Activated B cell treated with CpG ODN at 0.5 μM for 24 hours (primary cell): ENCODE measurements around the gene MED1. TPM values are rescaled to one million over a fixed set of nuclear protein-coding genes. Genes with fewer than 3 reads are reported as not detected.
A peak's percentile ranks its signal among the peaks of the same experiment; 100 is the strongest.
"Not testable (repeated sequence)": the region's sequence is repeated elsewhere in the genome, so short reads cannot be mapped to it uniquely, and the experiment has no call there.

Source experiments
- ATAC-seq: fragments of 200-7000 bp; cut with Tn5 transposase; one replicate; pipeline ENCODE4 v1.10.0; 2021; ENCODE audit warnings: low read depth, mild to moderate bottlenecking, moderate library complexity
- CTCF ChIA-PET: fragments of 350-600 bp; sonication (Branson Sonifier 250); formaldehyde crosslinking; loops from one replicate; lab custom pipeline; 2021; ENCODE audit warnings: antibody characterized with exemption; lab: Charles Lee
- POLR2A ChIA-PET: fragments of 350-600 bp; sonication (Branson Sonifier 250); formaldehyde crosslinking; loops from one replicate; lab custom pipeline; 2021; ENCODE audit warnings: antibody characterized with exemption; lab: Charles Lee
- DNase-seq: peaks from one replicate; pipeline ENCODE4 v3.0.0; 2022
- H3K27ac Mint-ChIP-seq: one replicate; pipeline ENCODE4 v1.8.0; 2020; ENCODE audit warnings: mixed read lengths
- H3K27me3 Mint-ChIP-seq: one replicate; pipeline ENCODE4 v1.8.0; 2021; ENCODE audit warnings: mixed read lengths
- H3K36me3 Mint-ChIP-seq: one replicate; pipeline ENCODE4 v1.8.0; 2021; ENCODE audit warnings: low read depth, mixed read lengths
- H3K4me1 Mint-ChIP-seq: one replicate; pipeline ENCODE4 v1.8.0; 2021; ENCODE audit warnings: mixed read lengths
- H3K4me3 Mint-ChIP-seq: one replicate; pipeline ENCODE4 v1.8.0; 2020; ENCODE audit warnings: mild to moderate bottlenecking, mixed read lengths
- H3K9me3 Mint-ChIP-seq: one replicate; pipeline ENCODE4 v1.8.0; 2020; ENCODE audit warnings: mixed read lengths
- CTCF ChIP-seq: fragments of 200-600 bp; IDR thresholded peaks from one replicate; pipeline ENCODE4 v1.8.0; 2022; ENCODE audit warnings: antibody characterized with exemption, mild to moderate bottlenecking
- intact Hi-C: fragments of 100-400 bp; cut with micrococcal nuclease; formaldehyde crosslinking; loops from one replicate; pipeline ENCODE4 v1.15.1; 2024
- total RNA-seq: library from RNA; stranded (reverse); gene quantifications from 2 replicates; pipeline ENCODE4 v1.2.3, GENCODE V29; 2022

Gene MED1
- total RNA-seq, 1 donor from 2014 or later = 64.3 TPM

DNA sequence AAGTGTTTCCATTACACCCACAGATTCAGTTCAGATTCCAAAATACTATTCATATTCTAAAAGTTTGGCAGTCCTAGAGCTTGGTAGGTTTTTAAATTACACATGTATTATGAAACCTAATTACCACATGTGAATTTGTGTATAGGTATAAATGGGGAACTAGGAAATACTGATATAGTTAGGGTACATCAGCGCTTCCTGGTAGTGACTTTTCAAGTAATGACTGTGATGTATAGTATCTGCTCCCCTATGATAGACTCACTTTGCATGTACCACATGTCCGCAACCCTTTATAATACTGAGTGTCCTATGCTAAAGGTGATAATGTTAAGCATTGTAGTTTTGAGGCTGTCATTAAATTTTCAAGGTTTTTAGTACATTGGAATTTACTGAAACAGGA is 33.1 kb upstream of the MED1 start:
- Mint-ChIP-seq H3K4me3 (no peak overlapping the region), H3K4me1 (peaks cover 18% of the 10 kb centered on the region), H3K27me3 (no peaks in the 10 kb centered on the region), H3K9me3 (no peaks in the 10 kb centered on the region), H3K27ac (no peak overlapping the region), H3K36me3 (peaks cover 46% of the 10 kb centered on the region)
- DNase-seq = no peak
- peak; percentile 92 for ATAC-seq
- ChIA-PET CTCF (no interaction called here), POLR2A (interaction anchor here (2.4 kb wide), 1 partner anchor 22 kb away, joined by 17 read pairs; the partner anchor contains the start of gene CDK12)
- intact Hi-C loops = loop anchor here (2.0 kb wide), 1 partner anchor 23 kb away; the partner anchor contains the start of gene CDK12
- TF ChIP-seq CTCF = no peak

- CTCF ChIA-PET = no interaction called here
- Mint-ChIP-seq H3K36me3 (peaks cover 44% of the 10 kb centered on the region), H3K27ac (no peak overlapping the region), H3K27me3 (no peaks in the 10 kb centered on the region), H3K4me3 (no peak overlapping the region), H3K4me1 (peaks cover 18% of the 10 kb centered on the region), H3K9me3 (no peaks in the 10 kb centered on the region)
- TF ChIP-seq CTCF = no peak
- DNase-seq (no peak), ATAC-seq (no peak)
- intact Hi-C loops = no loop called here
- POLR2A ChIA-PET = interaction anchor here (2.4 kb wide), 1 partner anchor 22 kb away, joined by 17 read pairs; the partner anchor contains the start of gene CDK12
Observed at GRCh38 chr17:39483506-39483905, 32.4 kb upstream of the MED1 start.

DNA sequence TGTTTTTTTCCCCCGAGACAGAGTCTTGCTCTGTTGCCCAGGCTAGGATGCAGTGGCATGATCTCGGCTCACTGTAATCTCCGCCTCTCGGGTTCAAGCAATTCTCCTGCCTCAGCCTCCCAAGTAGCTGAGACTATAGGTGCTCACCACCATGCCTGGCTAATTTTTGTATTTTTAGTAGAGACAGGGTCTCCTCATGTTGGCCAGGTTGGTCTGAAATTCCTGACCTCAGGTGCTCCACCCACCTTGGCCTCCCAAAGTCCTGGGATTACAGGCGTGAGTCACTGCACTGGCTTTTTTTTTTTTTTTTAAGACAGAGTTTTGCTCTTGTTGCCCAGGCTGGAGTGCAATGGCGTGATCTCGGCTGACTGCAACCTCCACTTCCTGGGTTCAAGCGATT is 28.6 kb upstream of the MED1 start:
- DNase-seq, ATAC-seq, H3K4me1 Mint-ChIP-seq, intact Hi-C loops, H3K27ac Mint-ChIP-seq, H3K4me3 Mint-ChIP-seq, H3K27me3 Mint-ChIP-seq, H3K9me3 Mint-ChIP-seq, CTCF ChIA-PET, POLR2A ChIA-PET: not testable (repeated sequence)
- H3K36me3 Mint-ChIP-seq = peaks cover 43% of the 10 kb centered on the region

DNA sequence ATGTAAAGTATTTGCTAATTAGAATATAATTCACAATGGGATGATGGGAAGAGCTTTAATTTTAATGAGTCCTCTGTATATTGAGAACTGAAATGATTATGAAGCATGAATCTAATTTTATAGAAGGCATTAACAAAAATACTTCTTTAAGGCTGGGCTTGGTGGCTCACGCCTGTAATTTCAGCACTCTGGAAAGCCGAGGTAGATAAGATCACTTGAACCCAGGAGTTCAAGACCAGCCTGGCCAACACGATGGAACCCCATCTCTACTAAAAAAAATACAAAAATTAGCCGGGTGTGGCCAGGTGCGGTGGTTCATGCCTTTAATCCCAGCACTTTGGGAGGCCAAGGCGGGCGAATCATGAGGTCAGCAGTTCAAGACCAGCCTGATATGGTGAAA is 22.2 kb upstream of the MED1 start:
- ATAC-seq (no peak), DNase-seq (no peak)
- Mint-ChIP-seq H3K27me3 (no peaks in the 10 kb centered on the region), H3K36me3 (peaks cover 50% of the 10 kb centered on the region), H3K9me3 (no peaks in the 10 kb centered on the region), H3K27ac (no peak overlapping the region), H3K4me3 (no peak overlapping the region), H3K4me1 (no peaks in the 10 kb centered on the region)
- intact Hi-C loops = no loop called here
- ChIA-PET CTCF (no interaction called here), POLR2A (no interaction called here)
- no peak for TF ChIP-seq CTCF

DNA sequence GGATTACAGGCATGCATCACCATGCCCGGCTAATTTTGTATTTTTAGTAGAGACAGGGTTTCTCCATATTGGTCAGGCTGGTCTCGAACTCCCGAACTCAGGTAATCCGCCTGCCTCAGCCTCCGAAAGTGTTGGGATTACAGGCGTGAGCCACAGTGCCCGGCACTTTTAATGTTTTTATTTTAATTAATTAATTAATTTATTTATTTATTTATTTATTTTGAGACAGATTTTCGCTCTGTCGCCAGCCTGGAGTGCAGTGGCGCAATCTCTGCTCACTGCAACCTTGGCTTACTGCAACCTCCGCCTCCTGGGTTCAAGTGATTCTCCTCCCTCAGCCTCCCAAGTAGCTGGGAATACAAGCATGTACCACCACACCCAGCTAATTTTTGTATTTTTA is 17.5 kb upstream of the MED1 start:
- intact Hi-C loops, H3K9me3 Mint-ChIP-seq, ATAC-seq, DNase-seq, POLR2A ChIA-PET, H3K27me3 Mint-ChIP-seq, H3K27ac Mint-ChIP-seq, CTCF ChIA-PET, H3K4me3 Mint-ChIP-seq: not testable (repeated sequence)
- Mint-ChIP-seq H3K36me3 (peaks cover 48% of the 10 kb centered on the region), H3K4me1 (peaks cover 33% of the 10 kb centered on the region)

DNA sequence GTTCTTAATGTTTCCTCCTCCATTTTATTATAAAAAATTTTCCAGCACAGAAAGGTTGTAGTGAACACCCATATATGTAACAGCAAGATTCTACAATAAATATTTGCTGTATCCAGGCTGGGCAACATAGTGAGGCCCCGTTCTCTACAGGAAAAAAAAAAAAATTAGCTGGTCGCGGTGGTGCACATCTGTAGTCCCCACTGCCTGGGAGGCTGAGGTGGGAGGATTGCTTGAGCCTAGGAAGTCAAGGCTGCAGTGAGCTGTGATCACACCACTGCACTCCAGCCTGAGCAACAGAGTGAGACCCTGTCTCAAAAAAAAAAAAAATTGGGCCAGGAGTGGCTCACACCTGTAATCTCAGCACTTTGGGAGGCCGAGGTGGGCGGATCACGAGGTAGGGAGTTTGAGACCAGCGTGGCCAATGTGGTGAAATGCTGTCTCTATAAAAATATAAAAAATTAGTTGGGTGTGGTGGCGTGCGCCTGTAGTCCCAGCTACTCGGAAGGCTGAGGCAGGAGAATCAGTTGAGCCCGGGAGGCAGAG is 13.6 kb upstream of the MED1 start:
- ATAC-seq, CTCF ChIA-PET, H3K9me3 Mint-ChIP-seq, H3K27ac Mint-ChIP-seq, intact Hi-C loops, DNase-seq, H3K27me3 Mint-ChIP-seq: not testable (repeated sequence)
- H3K4me1 Mint-ChIP-seq = peaks cover 59% of the 10 kb centered on the region
- POLR2A ChIA-PET = interaction anchor here (0.6 to 5.8 kb wide), 3 partner anchors 13 to 360 kb away, joined by 3 to 253 read pairs (median 4); partner anchors contain the start of gene MED1
- peak overlapping the region; percentile 97 for H3K4me3 Mint-ChIP-seq
- peaks cover 45% of the 10 kb centered on the region for H3K36me3 Mint-ChIP-seq
